GM23338 (cell line): Measurements from ENCODE around the gene PARVB. TPM values are rescaled to one million over a fixed set of nuclear protein-coding genes. Genes with fewer than 3 reads are reported as not detected.

Experiments
- ATAC-seq: fragments of 200-7000 bp; cut with Tn5 transposase; 3 replicates; pipeline ENCODE4 v1.9.1; 2020
- DNase-seq: peaks from one replicate; pipeline ENCODE4 v3.0.0-alpha.2; 2015; ENCODE audit warnings: low spot score
- H2AFZ ChIP-seq: fragments of 200-600 bp; sonication (generic); 2 replicates; pipeline ENCODE4 v1.8.0; 2016; ENCODE audit warnings: antibody characterized with exemption, mild to moderate bottlenecking, moderate library complexity
- H3F3A ChIP-seq: fragments of 200-600 bp; sonication (generic); replicated peaks from 2 replicates; pipeline ENCODE4 v1.8.0; 2017; ENCODE audit warnings: antibody characterized with exemption, mixed run types, low read depth
- H3K27ac ChIP-seq: fragments of 200-600 bp; sonication (generic); 2 replicates; pipeline ENCODE4 v1.6.1; 2016; ENCODE audit warnings: low read depth
- H3K27me3 ChIP-seq: fragments of 200-600 bp; sonication (generic); 2 replicates; pipeline ENCODE4 v1.8.0; 2016; ENCODE audit warnings: mild to moderate bottlenecking, mixed run types, moderate library complexity; ENCODE audit not compliant: insufficient read depth
- H3K36me3 ChIP-seq: fragments of 200-600 bp; sonication (generic); 2 replicates; pipeline ENCODE4 v1.8.0; 2016; ENCODE audit warnings: mild to moderate bottlenecking; ENCODE audit not compliant: insufficient read depth
- H3K4me1 ChIP-seq: fragments of 200-600 bp; sonication (generic); 2 replicates; pipeline ENCODE4 v1.8.0; 2016; ENCODE audit warnings: mild to moderate bottlenecking, moderate library complexity; ENCODE audit not compliant: insufficient read depth
- H3K4me2 ChIP-seq: fragments of 200-600 bp; sonication (generic); 2 replicates; pipeline ENCODE4 v1.7.1; 2017; ENCODE audit warnings: mixed run types
- H3K4me3 ChIP-seq: fragments of 200-600 bp; sonication (generic); 2 replicates; pipeline ENCODE4 v1.6.1; 2016; ENCODE audit warnings: mixed run types
- H3K79me2 ChIP-seq: fragments of 200-600 bp; sonication (generic); replicated peaks from 2 replicates; pipeline ENCODE4 v1.8.0; 2017; ENCODE audit warnings: mild to moderate bottlenecking; ENCODE audit not compliant: insufficient read depth
- H3K9me2 ChIP-seq: fragments of 200-600 bp; sonication (generic); 2 replicates; pipeline ENCODE4 v1.8.0; 2017; ENCODE audit not compliant: insufficient read depth
- H4K20me1 ChIP-seq: fragments of 200-600 bp; sonication (generic); replicated peaks from 2 replicates; pipeline ENCODE4 v1.8.0; 2017; ENCODE audit warnings: mild to moderate bottlenecking; ENCODE audit not compliant: insufficient read depth
- H3K27ac Mint-ChIP-seq: 2 replicates; pipeline ENCODE4 v1.8.0; 2020; ENCODE audit warnings: inconsistent platforms, mild to moderate bottlenecking, moderate library complexity, mixed read lengths
- H3K27me3 Mint-ChIP-seq: 3 replicates; pipeline ENCODE4 v1.8.0; 2022; ENCODE audit warnings: low read depth, mild to moderate bottlenecking, moderate library complexity, mixed read lengths, inconsistent platforms; ENCODE audit not compliant: insufficient read depth, poor library complexity
- H3K36me3 Mint-ChIP-seq: 3 replicates; pipeline ENCODE4 v1.8.0; 2021; ENCODE audit warnings: low read depth, mild to moderate bottlenecking, inconsistent platforms, moderate library complexity, mixed read lengths
- H3K4me1 Mint-ChIP-seq: 3 replicates; pipeline ENCODE4 v1.8.0; 2020; ENCODE audit warnings: mild to moderate bottlenecking, inconsistent platforms, mixed read lengths
- H3K4me3 Mint-ChIP-seq: 3 replicates; pipeline ENCODE4 v1.8.0; 2021; ENCODE audit warnings: moderate library complexity, mild to moderate bottlenecking, inconsistent platforms, mixed read lengths
- H3K9me3 Mint-ChIP-seq: 3 replicates; pipeline ENCODE4 v1.8.0; 2020; ENCODE audit warnings: moderate library complexity, mild to moderate bottlenecking, inconsistent platforms, mixed read lengths
- CREB1 ChIP-seq: fragments of 250-450 bp; sonication (Bioruptor Pico); IDR thresholded peaks from 2 replicates; pipeline ENCODE4 v1.5.0; 2020; ENCODE audit warnings: low read depth, mild to moderate bottlenecking, moderate library complexity
- CTCF ChIP-seq, 2 experiments: fragments of 200-600 bp in 1 of 2; sonication (generic) in 1 of 2; conservative IDR thresholded peaks; 2 replicates each; pipeline versions ENCODE4 v1.5.1 to v1.6.1; 2016 to 2017; ENCODE audit warnings: antibody characterized with exemption in 2 of 2, low read depth in 2 of 2, mild to moderate bottlenecking in 2 of 2, moderate library complexity in 1 of 2
- ETS1 ChIP-seq: IDR thresholded peaks from 2 replicates; pipeline ENCODE4 v1.6.1; 2016; ENCODE audit warnings: antibody characterized with exemption
- EZH2phosphoT487 ChIP-seq: fragments of 200-600 bp; sonication (generic); IDR thresholded peaks from one replicate; pipeline ENCODE4 v1.8.1; 2018; ENCODE audit warnings: antibody characterized with exemption; ENCODE audit not compliant: unreplicated experiment
- JUNB ChIP-seq: IDR thresholded peaks from one replicate; pipeline ENCODE4 v1.6.1; 2016; ENCODE audit warnings: antibody characterized with exemption; ENCODE audit not compliant: unreplicated experiment
- NANOG ChIP-seq: IDR thresholded peaks from 2 replicates; pipeline ENCODE4 v1.6.1; 2016; ENCODE audit warnings: antibody characterized with exemption, borderline replicate concordance
- POLR2AphosphoS5 ChIP-seq: IDR thresholded peaks from 2 replicates; pipeline ENCODE4 v1.6.1; 2016; ENCODE audit warnings: antibody characterized with exemption, low read depth
- REST ChIP-seq: IDR thresholded peaks from one replicate; pipeline ENCODE4 v1.6.1; 2018; ENCODE audit warnings: antibody characterized with exemption; ENCODE audit not compliant: unreplicated experiment
- STAT1 ChIP-seq: IDR thresholded peaks from one replicate; pipeline ENCODE4 v1.6.1; 2016; ENCODE audit warnings: antibody characterized with exemption; ENCODE audit not compliant: unreplicated experiment
- ZNF114 ChIP-seq: fragments of 250-450 bp; sonication (Bioruptor Pico); IDR thresholded peaks from 2 replicates; pipeline ENCODE4 v1.5.0; 2020; ENCODE audit warnings: mild to moderate bottlenecking, moderate library complexity
- ZNF331 ChIP-seq: fragments of 250-450 bp; sonication (Bioruptor Pico); IDR thresholded peaks from 2 replicates; pipeline ENCODE4 v1.5.0; 2020; ENCODE audit warnings: low read depth, mild to moderate bottlenecking, moderate library complexity
- polyA plus RNA-seq: library from polyadenylated mRNA; unstranded; fragments of >200 nt; fragmentation: Nextera tagmentation; extraction: Ambion mirVana; gene quantifications from 2 replicates; pipeline ENCODE4 v1.2.1, GENCODE V29; 2016
- total RNA-seq: library from RNA; depleted of rRNA; stranded (reverse); fragments of >200 nt; shearing (Covaris generic); gene quantifications from 2 replicates; pipeline ENCODE4 v1.2.3, GENCODE V29; 2014

The PARVB gene
- total and polyA plus RNA-seq, 2 experiments from 2014 or later, result 4.3 to 7.7 TPM

GRCh38 chr22:44080936-44081861 lies 57.1 kb downstream of the PARVB start:
- Mint-ChIP-seq H3K9me3 (no peaks in the 10 kb centered on the region; the same call in 2 of the 3 replicates), H3K36me3 (no peaks in the 10 kb centered on the region; the same call in 1 of the 3 replicates), H3K27ac (no peak overlapping the region), H3K4me3 (no peak overlapping the region), H3K4me1 (peaks cover 16% of the 10 kb centered on the region), H3K27me3 (no peaks in the 10 kb centered on the region)
- peak; percentile 88 for ATAC-seq
- Histone ChIP-seq H3K36me3 (no peaks in the 10 kb centered on the region), H3K79me2 (no peaks in the 10 kb centered on the region), H2AFZ (no peak overlapping the region), H3K27me3 (no peaks in the 10 kb centered on the region), H4K20me1 (no peaks in the 10 kb centered on the region), H3K4me2 (peak overlapping the region; percentile 43; the same call in 1 of the 2 replicates), H3K9me2 (no peaks in the 10 kb centered on the region), H3K4me1 (peaks cover 10% of the 10 kb centered on the region), H3F3A (no peaks in the 10 kb centered on the region), H3K27ac (no peak overlapping the region), H3K4me3 (no peak overlapping the region)
- DNase-seq, result peak; percentile 90
- TF ChIP-seq CREB1 (CRISPR knock-in tag), result no peak
- peak; percentile 88 to 90 for TF ChIP-seq CTCF (conservative IDR thresholded peaks at IDR 0.05; ENCODE audit: low read depth in 2 of 2)

GRCh38 chr22:44082801-44083200 lies 58.7 kb downstream of the PARVB start:
- Mint-ChIP-seq H3K9me3 (no peaks in the 10 kb centered on the region; the same call in 2 of the 3 replicates), H3K27me3 (no peaks in the 10 kb centered on the region), H3K4me1 (peaks cover 20% of the 10 kb centered on the region), H3K27ac (peak overlapping the region; percentile 13; the same call in 1 of the 2 replicates), H3K36me3 (no peaks in the 10 kb centered on the region; the same call in 1 of the 3 replicates), H3K4me3 (no peak overlapping the region)
- Histone ChIP-seq H3K27ac (peak overlapping the region; percentile 69), H3F3A (no peaks in the 10 kb centered on the region), H2AFZ (no peak overlapping the region), H3K36me3 (no peaks in the 10 kb centered on the region), H3K4me2 (peak overlapping the region; percentile 62), H3K4me3 (no peak overlapping the region), H3K4me1 (peaks cover 10% of the 10 kb centered on the region), H3K27me3 (no peaks in the 10 kb centered on the region), H3K9me2 (no peaks in the 10 kb centered on the region), H3K79me2 (no peaks in the 10 kb centered on the region), H4K20me1 (no peaks in the 10 kb centered on the region)
- DNase-seq, result peak; percentile 35
- no peak for ATAC-seq
- no peak for TF ChIP-seq STAT1
- TF ChIP-seq REST, result no peak
- TF ChIP-seq NANOG, result no peak
- TF ChIP-seq POLR2AphosphoS5, result no peak
- no peak for TF ChIP-seq ETS1
- no peak for TF ChIP-seq ZNF114
- TF ChIP-seq JUNB, result no peak
- TF ChIP-seq CTCF (conservative IDR thresholded peaks at IDR 0.05; ENCODE audit: low read depth in 2 of 2), result no peak
- TF ChIP-seq EZH2phosphoT487, result no peak
- no peak for TF ChIP-seq ZNF331 (CRISPR knock-in tag)
- no peak for TF ChIP-seq CREB1 (CRISPR knock-in tag)
